Stimulated activated CD8-positive, alpha-beta memory T cell treated with anti-CD3 and anti-CD28 coated beads, Interleukin-15, amount 100 ng/mL, for 24 hours (primary cell): ENCODE results near the gene OBI1.
"Not testable (repeated sequence)": the region's sequence is repeated elsewhere in the genome, so short reads cannot be mapped to it uniquely, and the experiment has no call there.

Experiments used
- DNase-seq: peaks from one replicate; pipeline ENCODE4 v3.0.0-alpha.2; 2020; ENCODE audit warnings: low read depth

The OBI1 gene

DNA sequence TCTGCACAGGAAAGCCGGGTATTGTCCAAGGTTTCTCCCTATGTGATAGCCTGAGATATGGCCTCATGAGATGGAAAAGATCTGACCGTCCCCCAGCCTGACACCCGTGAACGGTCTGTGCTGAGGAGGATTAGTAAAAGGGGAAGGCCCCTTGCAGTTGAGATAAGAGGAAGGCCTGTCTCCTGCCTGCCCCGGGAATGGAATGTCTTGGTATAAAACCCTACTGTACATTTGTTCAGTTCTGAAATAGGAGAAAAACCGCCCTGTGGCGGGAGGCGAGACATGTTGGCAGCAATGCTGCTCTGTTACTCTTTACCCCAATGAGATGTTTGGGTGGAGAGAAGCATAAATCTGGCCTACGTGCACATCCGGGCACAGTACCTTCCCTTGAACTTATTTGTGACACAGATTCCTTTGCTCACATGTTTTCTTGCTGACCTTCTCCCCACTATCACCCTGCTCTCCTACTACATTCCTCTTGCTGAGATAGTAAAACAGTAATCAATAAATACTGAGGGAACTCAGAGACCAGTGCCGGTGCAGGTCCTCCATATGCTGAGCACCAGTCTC lies 11.8 kb downstream of the OBI1 start:
- DNase-seq = not testable (repeated sequence)

DNA sequence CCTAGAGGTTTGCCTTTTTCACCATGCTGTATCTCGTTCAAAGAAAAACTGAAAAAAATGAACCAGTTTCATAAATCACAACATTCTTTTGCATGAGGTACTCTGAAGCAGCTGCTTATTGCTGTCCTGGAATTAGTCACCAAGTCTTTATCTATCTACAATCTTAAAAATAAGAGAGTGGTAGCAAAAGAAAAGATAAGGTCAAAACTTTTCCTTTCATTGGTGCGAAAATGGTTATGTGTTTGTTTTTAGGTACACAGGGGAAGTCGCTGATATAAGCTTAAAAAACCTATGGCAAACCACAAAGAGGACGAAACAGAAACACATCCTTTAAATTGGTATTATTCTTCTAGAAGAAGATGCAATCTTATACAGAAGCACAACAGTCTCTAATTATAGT lies 20.7 kb downstream of the OBI1 start:
- no peak for DNase-seq

DNA sequence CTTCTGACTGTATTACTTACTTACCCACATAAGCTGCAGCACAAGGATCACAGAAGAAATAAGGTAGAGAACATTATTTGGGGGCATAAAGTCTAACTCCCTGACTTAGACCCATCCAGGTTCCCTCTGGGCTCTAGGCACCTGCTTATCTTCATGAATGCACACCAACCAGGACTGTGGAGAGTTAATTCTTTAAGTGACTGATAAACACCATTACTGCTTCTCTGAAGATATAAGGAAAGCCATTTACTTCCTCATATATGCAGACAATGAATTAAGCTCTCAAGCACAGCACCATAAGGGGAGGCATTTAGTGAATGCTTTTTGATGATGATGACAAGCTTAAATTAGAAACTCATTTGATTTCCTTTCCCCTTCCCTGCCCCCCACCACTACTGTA lies 22.5 kb downstream of the OBI1 start:
- no peak for DNase-seq

DNA sequence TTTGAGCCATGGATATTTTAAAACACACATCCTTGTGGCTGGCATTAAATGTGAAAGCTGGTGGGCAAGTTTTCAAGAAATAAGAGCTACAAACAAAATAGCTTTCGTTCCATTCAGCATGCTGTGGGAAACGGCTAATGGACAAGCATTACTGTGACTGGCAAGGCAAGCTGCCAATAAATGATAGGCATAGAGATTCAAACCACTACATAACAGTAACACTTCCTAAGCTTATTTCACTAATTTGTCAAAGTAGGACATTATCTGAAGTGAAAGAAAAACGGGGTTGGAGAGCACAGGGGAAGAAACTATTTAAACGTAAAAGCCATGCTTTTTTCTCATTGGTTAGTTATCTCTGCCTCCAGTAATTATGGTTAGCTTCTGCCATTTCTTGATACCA lies 26.0 kb downstream of the OBI1 start:
- DNase-seq = no peak

GRCh38 chr13:78631077-78631476 lies 27.9 kb downstream of the OBI1 start:
- DNase-seq = no peak

DNA sequence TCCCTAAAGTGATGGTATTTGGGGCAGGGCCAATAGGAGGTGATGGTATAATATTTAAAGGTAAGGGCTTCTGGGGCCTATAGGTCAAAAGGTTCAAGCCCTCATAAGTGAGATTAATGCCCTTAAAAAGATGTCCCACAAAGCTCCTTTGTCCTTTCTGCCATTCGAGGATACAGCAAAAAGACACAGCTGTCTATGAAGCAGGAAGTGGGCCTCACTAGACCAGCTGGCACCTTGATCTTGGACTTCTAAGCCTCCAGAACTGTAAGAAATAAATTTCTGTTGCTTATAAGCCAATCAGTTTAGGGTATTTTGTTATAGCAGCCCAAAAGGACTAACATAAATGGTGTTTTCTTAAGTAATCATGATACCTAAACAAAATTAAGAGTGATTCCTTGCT lies 28.4 kb downstream of the OBI1 start:
- DNase-seq = no peak

- DNase-seq = no peak
Observed at GRCh38 chr13:78625384-78625783, 33.6 kb downstream of the OBI1 start.

GRCh38 chr13:78623132-78623531 lies 35.8 kb downstream of the OBI1 start:
- DNase-seq = no peak

DNA sequence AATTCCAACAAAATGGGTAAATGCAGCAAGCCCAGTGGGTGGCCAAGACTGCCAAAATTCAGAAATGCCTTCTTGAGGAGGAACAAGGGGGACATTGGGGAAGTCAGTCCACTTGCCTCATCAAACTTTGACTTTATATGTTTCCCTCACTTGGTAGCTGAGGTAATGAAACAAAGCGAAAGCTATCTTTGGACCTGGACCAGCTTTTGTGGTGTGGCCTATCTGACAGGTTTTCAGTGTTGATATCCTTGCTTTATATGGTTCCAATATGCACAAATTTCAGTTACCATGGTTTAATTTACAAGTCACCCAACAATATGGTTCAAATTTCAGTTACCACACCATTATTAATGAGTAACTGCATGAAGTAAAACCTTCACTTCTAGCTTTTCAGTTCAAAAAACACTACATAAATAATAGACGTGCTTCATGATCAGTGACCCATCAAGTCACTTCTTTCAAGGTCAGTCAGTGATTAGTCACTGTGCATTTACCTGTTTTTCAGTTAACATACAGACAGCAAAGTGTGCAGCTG lies 38.0 kb downstream of the OBI1 start:
- DNase-seq = no peak

DNA sequence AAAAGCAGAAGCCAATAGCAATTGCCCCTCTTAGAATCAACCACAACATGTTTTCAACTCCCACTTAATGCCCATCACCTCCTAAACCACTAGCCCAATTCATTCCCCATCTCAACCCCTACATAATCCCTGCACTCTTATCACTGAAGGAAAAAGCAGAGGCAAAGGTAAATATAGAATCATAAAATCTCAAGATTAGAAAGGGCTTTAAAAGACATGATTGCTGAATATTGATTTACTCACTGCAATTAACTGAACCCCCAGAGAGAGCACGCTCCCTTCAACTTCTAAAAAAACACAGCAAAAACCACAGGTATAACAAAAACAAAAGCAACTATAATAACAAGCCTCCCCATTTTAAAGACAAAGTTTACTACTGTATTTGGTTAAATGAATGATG lies 40.5 kb downstream of the OBI1 start:
- no peak for DNase-seq

- no peak for DNase-seq
Observed at GRCh38 chr13:78611040-78611439, 47.9 kb downstream of the OBI1 start.

DNA sequence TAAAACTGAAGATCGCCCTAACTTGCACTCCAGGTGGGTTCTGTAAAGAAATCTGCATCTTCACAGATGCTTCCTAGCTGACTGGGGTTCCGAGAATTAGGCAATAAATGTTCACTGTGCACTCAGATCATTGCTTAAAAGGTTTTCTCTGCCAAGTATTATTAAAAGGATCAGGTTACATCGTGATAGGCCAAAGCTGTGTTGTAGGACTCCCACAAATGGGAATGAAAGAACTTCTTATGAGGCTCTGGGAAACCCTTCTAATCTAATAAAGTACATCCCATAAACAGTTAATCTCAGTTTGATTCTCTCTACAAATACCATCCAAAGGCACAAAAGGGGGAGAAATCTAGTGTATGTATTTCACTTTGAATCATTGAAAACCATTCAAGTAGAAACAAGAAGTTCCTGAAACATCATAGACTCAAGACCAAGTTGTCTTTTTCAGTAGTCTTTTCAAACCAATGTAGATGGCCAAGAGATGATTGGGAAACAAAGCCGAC lies 48.5 kb downstream of the OBI1 start:
- no peak for DNase-seq

DNA sequence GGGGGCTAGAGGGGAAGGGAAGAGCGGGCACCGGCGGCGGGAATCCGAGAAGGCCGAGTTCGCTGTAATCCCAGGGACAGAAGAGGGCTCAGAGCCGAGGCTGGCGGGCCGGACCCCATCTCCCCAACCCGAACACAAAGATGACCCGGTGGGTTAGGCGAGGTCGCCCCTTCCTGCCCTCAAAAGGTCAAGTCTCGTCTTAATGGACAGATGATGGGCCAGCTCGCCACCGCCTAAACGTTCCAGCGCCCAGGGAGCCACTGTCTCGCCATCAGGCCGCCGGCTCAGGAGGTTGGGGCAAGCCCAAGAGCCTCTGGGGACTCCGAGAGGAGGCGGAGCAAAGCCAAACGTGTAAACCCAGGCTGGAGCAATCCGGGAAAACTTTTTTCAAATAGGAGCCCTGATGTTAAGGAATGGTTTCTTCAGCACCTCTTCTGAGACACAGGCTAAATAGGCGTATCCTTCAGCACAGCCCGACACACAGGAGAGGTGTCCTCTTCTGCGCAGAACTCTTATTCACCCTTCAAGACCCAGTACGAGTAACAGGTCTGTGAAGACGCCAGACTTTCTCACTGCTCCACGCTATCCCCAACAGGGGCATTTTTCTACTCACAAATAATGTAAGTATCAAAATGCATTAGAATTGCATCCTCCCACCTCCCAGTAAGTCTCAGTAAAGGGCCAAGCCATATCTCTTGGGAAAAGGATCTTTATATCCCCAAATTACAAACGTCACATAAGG lies 49.3 kb downstream of the OBI1 start:
- DNase-seq = no peak

DNA sequence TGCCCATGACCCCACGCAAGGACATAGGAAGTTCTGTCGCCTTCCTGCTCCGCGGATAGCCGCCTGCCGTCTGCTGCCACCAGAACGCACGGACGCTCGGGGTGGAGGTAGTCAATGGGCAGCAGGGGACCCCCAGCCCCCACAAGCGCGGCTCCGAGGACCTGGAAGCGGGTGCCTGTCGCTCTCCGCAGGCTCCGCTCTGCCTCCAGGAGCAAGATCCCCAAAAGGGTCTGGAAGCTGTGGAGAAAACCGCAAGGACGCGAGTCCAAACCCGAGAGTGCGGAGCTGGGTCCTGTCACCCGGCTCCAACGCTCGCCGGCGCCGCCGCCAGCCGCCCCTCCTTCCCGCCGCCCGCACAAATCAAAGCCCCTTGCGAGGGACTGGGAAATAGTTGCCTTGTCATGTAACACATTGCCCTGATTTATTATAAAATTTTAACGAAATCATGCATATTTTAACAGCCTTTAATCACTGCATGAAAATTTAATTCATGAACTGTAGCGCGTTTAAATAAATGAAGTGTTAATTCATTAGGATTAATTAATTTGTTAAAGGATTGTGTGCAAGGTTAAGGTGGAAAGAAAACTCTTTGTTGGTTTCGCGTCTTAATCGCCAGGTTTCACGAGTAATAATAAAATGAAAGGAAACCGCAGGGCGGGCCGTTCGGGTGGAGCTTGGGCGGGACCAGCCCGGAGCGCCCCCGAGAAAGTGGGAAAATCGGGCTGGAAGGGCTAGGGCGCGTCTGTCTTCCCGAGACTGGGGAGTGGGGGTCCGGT lies 50.1 kb downstream of the OBI1 start:
- no peak for DNase-seq

DNA sequence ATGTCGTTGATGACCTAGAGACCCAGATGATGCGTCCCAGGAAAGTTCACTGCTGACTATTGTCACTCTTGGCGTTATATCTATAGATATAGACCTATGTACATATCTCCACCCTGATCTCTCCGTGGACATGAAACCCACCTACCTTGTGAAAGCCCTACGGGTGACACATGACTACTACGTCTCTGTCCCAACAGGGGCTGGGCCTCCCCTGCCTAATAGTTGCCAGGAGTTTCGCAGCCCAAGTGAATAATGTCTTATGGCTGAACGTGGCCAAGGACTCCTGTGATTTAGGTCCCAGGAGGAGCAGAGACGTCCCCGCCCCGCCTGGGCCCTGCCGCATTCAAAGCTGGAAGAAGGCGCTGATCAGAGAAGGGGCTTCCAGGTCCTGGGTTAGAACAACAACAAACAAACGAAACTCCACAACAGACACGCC lies 50.7 kb downstream of the OBI1 start:
- no peak for DNase-seq

DNA sequence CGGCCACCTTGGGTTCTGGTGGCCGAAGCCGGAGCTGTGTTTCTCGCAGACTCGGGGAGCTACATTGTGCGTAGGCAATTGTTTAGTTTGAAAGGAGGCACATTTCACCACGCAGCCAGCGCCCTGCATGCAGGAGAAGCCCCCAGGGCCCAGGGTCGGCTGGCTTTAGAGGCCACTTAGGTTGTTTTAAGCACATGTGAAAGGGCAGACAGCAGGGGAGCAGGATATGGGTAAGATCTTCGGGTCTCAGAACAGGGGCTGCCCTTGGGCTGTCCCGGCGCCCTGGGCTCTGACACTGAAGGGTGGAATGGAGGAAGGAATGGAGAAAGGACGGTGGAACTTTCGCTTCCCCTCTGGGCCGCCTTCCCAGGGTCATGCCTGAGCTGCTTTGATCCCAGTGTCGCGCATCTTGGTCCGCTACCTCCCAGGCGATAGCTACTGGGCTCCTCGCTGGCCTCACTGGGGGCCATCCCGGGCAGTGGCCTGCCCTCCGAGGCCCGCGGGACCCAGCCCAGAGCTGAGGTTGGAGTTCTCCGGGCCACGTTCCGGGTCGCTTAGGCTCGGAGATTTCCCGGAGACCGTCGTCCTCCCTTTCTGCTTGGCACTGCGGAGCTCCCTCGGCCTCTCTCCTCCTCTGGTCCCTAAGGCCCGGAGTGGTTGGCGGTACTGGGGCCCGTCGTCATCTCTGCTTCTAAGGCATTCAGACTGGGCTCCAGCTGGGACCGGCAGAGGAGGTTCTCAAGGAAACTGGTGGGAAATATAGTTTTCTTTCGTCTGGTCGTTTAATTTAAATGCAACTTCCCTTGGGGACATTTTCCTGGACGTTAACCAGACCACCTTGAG lies 51.3 kb downstream of the OBI1 start:
- DNase-seq = no peak

DNA sequence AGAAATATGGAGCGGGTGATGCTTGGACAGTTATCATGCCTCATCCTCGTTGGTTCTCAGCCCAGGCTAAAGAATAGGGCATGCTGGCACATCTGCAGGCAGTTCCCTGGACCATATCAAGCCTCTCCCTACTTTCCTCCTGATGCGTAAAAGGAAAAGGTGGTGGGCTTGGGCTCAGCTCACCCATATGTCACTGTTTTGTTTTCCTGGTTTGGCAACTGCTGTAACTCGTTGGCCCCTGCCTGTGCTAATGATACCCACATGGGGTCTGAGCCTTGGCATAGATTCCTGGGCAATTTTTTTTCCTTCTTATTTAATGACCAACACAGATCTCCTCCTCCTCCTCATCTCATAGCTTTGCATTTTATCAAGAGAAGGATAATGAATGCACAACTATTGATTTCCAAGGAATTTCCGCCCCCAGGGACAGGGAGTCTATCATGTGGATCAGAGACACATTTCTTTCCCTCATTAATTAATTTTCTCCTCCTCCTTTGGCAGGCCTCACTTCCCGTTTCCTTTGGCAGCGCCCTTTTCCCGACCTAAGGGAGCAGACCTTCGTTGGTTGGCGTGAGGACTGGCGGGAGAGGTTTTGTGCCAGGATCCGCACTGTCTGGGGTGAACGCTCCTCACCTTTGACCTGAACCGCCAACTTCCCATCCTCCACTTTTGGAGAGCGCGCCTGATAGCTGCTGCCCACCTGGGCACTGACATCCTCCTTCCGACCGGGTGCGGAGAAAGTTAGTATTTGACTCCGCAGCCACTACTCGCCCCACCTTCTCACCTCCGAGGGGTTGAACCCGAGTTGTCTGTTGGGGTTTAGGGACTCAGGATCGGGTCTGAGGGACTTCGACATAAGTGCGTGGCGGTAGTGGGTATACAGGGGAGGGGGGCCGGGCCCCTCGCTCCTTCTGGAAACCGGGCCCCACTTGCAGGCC lies 52.2 kb downstream of the OBI1 start:
- DNase-seq = no peak

DNA sequence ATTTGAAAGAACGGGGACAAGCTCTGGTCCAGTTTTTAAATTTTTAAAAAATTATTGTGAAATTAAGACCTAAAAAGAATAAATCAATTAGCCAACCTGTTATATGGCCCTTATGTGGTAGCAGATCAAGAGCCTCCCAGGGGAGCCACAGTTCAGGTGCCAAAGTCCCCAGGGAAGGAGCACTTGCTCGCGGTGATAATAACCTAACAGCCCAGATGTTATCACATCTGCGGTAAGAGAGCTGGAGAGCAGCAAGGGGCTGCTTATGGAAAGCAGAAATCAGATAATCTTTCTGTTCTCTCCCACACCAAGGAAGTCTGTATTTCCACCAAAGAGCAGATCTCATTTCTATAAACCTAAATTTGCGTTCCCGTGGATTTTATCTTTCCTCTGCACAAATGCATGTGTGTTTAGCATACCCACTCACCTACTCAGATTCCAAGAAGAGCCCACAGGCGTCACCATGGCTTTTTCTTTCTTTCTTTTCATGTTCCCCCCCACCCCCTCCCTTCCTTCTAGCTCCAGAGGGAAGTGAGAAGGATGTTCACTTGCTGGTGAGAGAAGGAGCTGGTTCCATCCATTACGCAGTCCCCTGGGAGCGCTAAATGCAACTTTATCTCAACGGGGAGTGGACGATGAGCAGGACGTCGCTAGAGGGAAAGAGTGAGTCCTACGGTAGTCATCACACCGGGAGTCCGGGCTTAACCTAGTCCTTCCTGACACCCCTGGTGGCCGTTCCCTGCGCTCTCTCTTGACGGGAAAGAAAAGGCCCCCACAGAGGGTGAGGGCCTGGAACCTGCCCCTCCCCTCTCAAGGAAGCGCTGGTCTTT lies 54.0 kb downstream of the OBI1 start:
- no peak for DNase-seq

- DNase-seq = no peak
Observed at GRCh38 chr13:78603240-78603957, 55.6 kb downstream of the OBI1 start, which contains the start of gene POU4F1. Gene POU4F1, minus strand, starts transcription at chr13:78603552. Its CDS starts 226 bp downstream, at chr13:78603326.
